T follicular helper cell (primary cell): ENCODE measurements around the gene EBF3.

ENCODE experiments used
- DNase-seq: peaks from one replicate; pipeline ENCODE4 v3.0.0-alpha.2; 2020; ENCODE audit warnings: low read depth

The EBF3 gene

GRCh38 chr10:129942936-129943715, 20.9 kb downstream of the EBF3 start:
- DNase-seq, result no peak

- no peak for DNase-seq
Observed at GRCh38 chr10:129942391-129942790, 21.7 kb downstream of the EBF3 start.

GRCh38 chr10:129942019-129942277, 22.1 kb downstream of the EBF3 start:
- no peak for DNase-seq

- no peak for DNase-seq
Observed at GRCh38 chr10:129941199-129942018, 22.7 kb downstream of the EBF3 start.

GRCh38 chr10:129940617-129941198, 23.4 kb downstream of the EBF3 start:
- no peak for DNase-seq

GRCh38 chr10:129939416-129940275, 24.4 kb downstream of the EBF3 start:
- no peak for DNase-seq

GRCh38 chr10:129938460-129938859, 25.6 kb downstream of the EBF3 start:
- no peak for DNase-seq

- DNase-seq, result no peak
Observed at GRCh38 chr10:129937351-129937751, 26.7 kb downstream of the EBF3 start.

- no peak for DNase-seq
Observed at GRCh38 chr10:129936923-129937300, 27.2 kb downstream of the EBF3 start.

GRCh38 chr10:129936266-129936922, 27.7 kb downstream of the EBF3 start:
- no peak for DNase-seq

GRCh38 chr10:129935867-129936152, 28.3 kb downstream of the EBF3 start:
- DNase-seq, result no peak

- DNase-seq, result no peak
Observed at GRCh38 chr10:129935102-129935866, 28.8 kb downstream of the EBF3 start.

GRCh38 chr10:129934196-129934925, 29.7 kb downstream of the EBF3 start:
- no peak for DNase-seq

GRCh38 chr10:129933456-129934092, 30.5 kb downstream of the EBF3 start:
- no peak for DNase-seq

GRCh38 chr10:129932751-129933433, 31.2 kb downstream of the EBF3 start:
- no peak for DNase-seq

GRCh38 chr10:129932182-129932581, 31.9 kb downstream of the EBF3 start:
- DNase-seq, result no peak

GRCh38 chr10:129929343-129930292, 34.5 kb downstream of the EBF3 start:
- no peak for DNase-seq
